HepG2 (cell line): ENCODE results near the gene PLEKHB2. TPM values are rescaled to one million over a fixed set of nuclear protein-coding genes. Genes with fewer than 3 reads are reported as not detected.
A peak's percentile ranks its signal among the peaks of the same experiment; 100 is the strongest.

Experiments
- ATAC-seq: fragments of 200-7000 bp; cut with Tn5 transposase; 3 replicates; pipeline ENCODE4 v1.9.1; 2020; ENCODE audit warnings: mild to moderate bottlenecking, moderate library complexity
- BruUV-seq: library from RNA; stranded (reverse); fragments of 400-500 nt; replicated peaks from 2 replicates; lab custom pipeline; 2021; lab: Mats Ljungman, UMichigan
- CTCF ChIA-PET: fragments of 300-600 bp; formaldehyde crosslinking; extraction: SDS; loops from one replicate; lab custom pipeline; 2021; ENCODE audit warnings: low total read pairs, inconsistent platforms, low intra/inter-chr PET ratio; lab: Yijun Ruan, JAX
- POLR2A ChIA-PET: fragments of 350-600 bp; sonication (Branson Sonifier 250); formaldehyde crosslinking; loops from one replicate; lab custom pipeline; 2020; ENCODE audit warnings: antibody characterized with exemption, inconsistent platforms; lab: Yijun Ruan, JAX
- DNase-seq: peaks from one replicate; pipeline ENCODE4 v3.0.0-alpha.2; 2015; ENCODE audit warnings: low spot score
- FAIRE-seq: peaks from 3 replicates; lab custom pipeline; 2011; peaks lifted over from hg19 to GRCh38; lab: Jason Lieb, UNC
- H2AFZ ChIP-seq: one replicate; pipeline ENCODE4 v1.6.1; 2011; ENCODE audit warnings: low read length, inconsistent platforms
- H3K27ac ChIP-seq: fragments of 300-600 bp; 3 replicates; pipeline ENCODE4 v1.8.0; 2011; ENCODE audit warnings: mixed run types, mild to moderate bottlenecking, mixed read lengths, low read length, inconsistent platforms; ENCODE audit not compliant: insufficient read depth; ENCODE audit errors: extremely low read length
- H3K27me3 ChIP-seq, 2 experiments: fragments of 200-600 bp in 1 of 2; 2 replicates in 1 of 2; 3 replicates in 1 of 2; pipeline versions ENCODE4 v1.6.0 to v1.8.0; 2011; ENCODE audit warnings: low read length in 2 of 2, mild to moderate bottlenecking in 2 of 2, moderate library complexity in 2 of 2, inconsistent platforms in 1 of 2; ENCODE audit not compliant: insufficient read depth in 2 of 2, control insufficient read depth in 1 of 2
- H3K36me3 ChIP-seq, 2 experiments: fragments of 200-600 bp in 1 of 2; replicated peaks in 1 of 2; 2 replicates in 1 of 2; 3 replicates in 1 of 2; pipeline versions ENCODE4 v1.5.1 to v1.8.0; 2011; ENCODE audit warnings: low read length in 2 of 2, inconsistent platforms in 1 of 2; ENCODE audit not compliant: insufficient read depth in 2 of 2, control insufficient read depth in 1 of 2
- H3K4me1 ChIP-seq: 2 replicates; pipeline ENCODE4 v1.5.1; 2012; ENCODE audit warnings: low read length, inconsistent platforms; ENCODE audit not compliant: insufficient read depth
- H3K4me2 ChIP-seq: 2 replicates; pipeline ENCODE4 v1.6.0; 2011; ENCODE audit warnings: low read depth, low read length, inconsistent platforms
- H3K4me3 ChIP-seq, 3 experiments: fragments of 200-600 bp in 1 of 3; sonication (generic), shearing (Covaris generic) in 1 of 3; replicated peaks in 1 of 3; 2 replicates each; pipeline ENCODE4 v1.5.1; 2011 to 2016; ENCODE audit warnings: low read length in 3 of 3, inconsistent platforms in 2 of 3, low read depth in 2 of 3, mild to moderate bottlenecking in 2 of 3, control low read depth in 1 of 3, mixed read lengths in 1 of 3; ENCODE audit not compliant: insufficient read depth in 1 of 3
- H3K79me2 ChIP-seq: one replicate; pipeline ENCODE4 v1.6.1; 2011; ENCODE audit warnings: low read length, inconsistent platforms; ENCODE audit not compliant: insufficient read depth
- H3K9ac ChIP-seq: 2 replicates; pipeline ENCODE4 v1.6.0; 2011; ENCODE audit warnings: mild to moderate bottlenecking, low read depth, low read length, inconsistent platforms; ENCODE audit not compliant: insufficient read depth
- H3K9me3 ChIP-seq: 2 replicates; pipeline ENCODE4 v1.5.1; 2012; ENCODE audit warnings: mild to moderate bottlenecking, low read length
- H4K20me1 ChIP-seq: 2 replicates; pipeline ENCODE4 v1.6.0; 2011; ENCODE audit warnings: inconsistent platforms, mild to moderate bottlenecking, low read length, moderate library complexity; ENCODE audit not compliant: insufficient read depth
- E2F5 ChIP-seq: sonication (generic); formaldehyde crosslinking; conservative IDR thresholded peaks from 2 replicates; pipeline ENCODE4 v1.4.0; 2020; ENCODE audit warnings: missing genetic modification reagents
- LCORL ChIP-seq, 2 experiments: fragments of 450-650 bp in 1 of 2; sonication (generic) in 1 of 2; formaldehyde crosslinking in 1 of 2; IDR thresholded peaks; 2 replicates each; pipeline versions ENCODE4 v1.5.0 to v1.6.1; 2017 to 2020; ENCODE audit warnings: antibody characterized with exemption in 1 of 2, missing genetic modification reagents in 1 of 2
- TAF1 ChIP-seq: sonication (generic); formaldehyde crosslinking; IDR thresholded peaks from 2 replicates; pipeline ENCODE4 v1.4.0; 2020; ENCODE audit warnings: missing genetic modification reagents
- ZNF770 ChIP-seq: sonication (generic); formaldehyde crosslinking; IDR thresholded peaks from 2 replicates; pipeline ENCODE4 v1.5.0; 2020; ENCODE audit warnings: mild to moderate bottlenecking, missing genetic modification reagents
- WGBS: methylation state at CpG from one replicate; pipeline ENCODE4 v1.1.6; 2017; ENCODE audit warnings: low lambda C conversion rate; 5-methylcytosine and 5-hydroxymethylcytosine counted together
- in situ Hi-C: cut with HindIII; loops from 2 replicates; pipeline ENCODE4 v1.10.0; 2017; ENCODE audit warnings: low pct_unique_long_range_greater_than_20kb; ENCODE audit not compliant: extremely low pct_ligation_motif_present
- intact Hi-C: fragments of 100-400 bp; cut with micrococcal nuclease; formaldehyde crosslinking; loops from one replicate; pipeline ENCODE4 v1.10.0; 2022; ENCODE audit not compliant: unreplicated experiment
- polyA plus RNA-seq, 8 experiments: library from polyadenylated mRNA; depleted of rRNA in 3 of 8; stranded (reverse) in 7 of 8; unstranded in 1 of 8; fragments of >200 nt; fragmentation: Illumina TruSeq in 4 of 8; extraction: Trizol in 4 of 8; gene quantifications; 2 replicates each; pipeline versions ENCODE4 v1.2.1 to v1.2.3, GENCODE V29; 2011 to 2016; ENCODE audit warnings: low read depth in 4 of 8, missing spikeins in 1 of 8, mixed read lengths in 1 of 8; ENCODE audit not compliant: insufficient read depth in 1 of 8
- total RNA-seq, 5 experiments: library from RNA; depleted of rRNA; stranded (reverse); fragments of >200 nt; fragmentation: Illumina TruSeq; extraction: Trizol; gene quantifications; 2 replicates each; pipeline ENCODE4 v1.2.3, GENCODE V29; 2016; ENCODE audit warnings: low read depth in 1 of 5

Gene PLEKHB2
- total and polyA plus RNA-seq, 2 of the 13 experiments (the other 11 are each of a cell fraction or from before 2014, with no cell fraction given): 73.0 to 78.9 TPM

- Histone ChIP-seq H3K4me1 (peaks cover 13% of the 10 kb centered on the region), H3K36me3 (peaks cover 30 to 71% of the 10 kb centered on the region in 2 experiments), H3K79me2 (peaks cover 36% of the 10 kb centered on the region), H3K9me3 (no peaks in the 10 kb centered on the region), H3K4me3 (no peak overlapping the region), H2AFZ (no peak overlapping the region), H3K27me3 (no peaks in the 10 kb centered on the region), H3K27ac (no peak overlapping the region), H3K9ac (no peak overlapping the region), H3K4me2 (no peak overlapping the region), H4K20me1 (peaks cover 20% of the 10 kb centered on the region; the same call in 1 of the 2 replicates)
- POLR2A ChIA-PET: no interaction called here
- intact Hi-C loops: no loop called here
- peak; percentile 16 for DNase-seq
- no peak for FAIRE-seq
- no TSS peak for BruUV-seq
- CTCF ChIA-PET: no interaction called here
- WGBS: 96% methylated on average over 7 of the region's 7 CpGs
- TF ChIP-seq LCORL (IDR thresholded peaks at IDR 0.05) (peak; percentile 44; the same call in 1 of the 2 replicates), LCORL (CRISPR knock-in tag; IDR thresholded peaks at IDR 0.05) (no peak), TAF1 (CRISPR knock-in tag) (no peak), ZNF770 (CRISPR knock-in tag) (peak; percentile 75)
- in situ Hi-C loops: no loop called here
- no peak; the same call in 2 of the 3 replicates for ATAC-seq
Observed at GRCh38 chr2:131125195-131125757, 20.1 kb downstream of the PLEKHB2 start.

GRCh38 chr2:131126436-131126835 is 21.3 kb downstream of the PLEKHB2 start:
- WGBS: 98% methylated on average over 5 of the region's 5 CpGs
- DNase-seq (no peak), ATAC-seq (no peak), FAIRE-seq (no peak)
- Histone ChIP-seq H3K27me3 (no peaks in the 10 kb centered on the region), H3K4me2 (no peak overlapping the region), H3K79me2 (peaks cover 27% of the 10 kb centered on the region), H3K4me1 (peaks cover 7% of the 10 kb centered on the region), H3K27ac (no peak overlapping the region), H3K9me3 (no peaks in the 10 kb centered on the region), H3K4me3 (no peak overlapping the region), H3K36me3 (peaks cover 37 to 75% of the 10 kb centered on the region in 2 experiments), H4K20me1 (peaks cover 11% of the 10 kb centered on the region; the same call in 1 of the 2 replicates), H3K9ac (no peak overlapping the region), H2AFZ (no peak overlapping the region)
- no peak for TF ChIP-seq E2F5 (CRISPR knock-in tag)
- BruUV-seq: no TSS peak
- intact Hi-C loops: no loop called here
- ChIA-PET POLR2A (no interaction called here), CTCF (no interaction called here)
- in situ Hi-C loops: no loop called here
